Testis (tissue), 3 donors: ENCODE results near the gene CDH13. TPM values are rescaled to one million over a fixed set of nuclear protein-coding genes. Genes with fewer than 3 reads are reported as not detected.

ENCODE experiments used
- DNase-seq: peaks from one replicate; pipeline ENCODE4 v3.0.0-alpha.2; 2019
- H3K27ac ChIP-seq, 2 donors: fragments of 200-600 bp; sonication (generic); one replicate each; pipeline ENCODE4 v1.5.1; 2019
- H3K27me3 ChIP-seq: fragments of 200-600 bp; sonication (generic); one replicate; pipeline ENCODE4 v1.5.1; 2019
- H3K36me3 ChIP-seq: fragments of 200-600 bp; sonication (generic); one replicate; pipeline ENCODE4 v1.5.1; 2017; ENCODE audit warnings: low read depth; ENCODE audit errors: missing control alignments
- H3K4me1 ChIP-seq: fragments of 200-600 bp; sonication (generic); one replicate; pipeline ENCODE4 v1.5.1; 2019
- H3K4me3 ChIP-seq, 2 donors: fragments of 200-600 bp; sonication (generic); one replicate each; pipeline ENCODE4 v1.5.1; 2017 to 2019
- H3K9me3 ChIP-seq: fragments of 200-600 bp; sonication (generic); one replicate; pipeline ENCODE4 v1.5.1; 2017
- CTCF ChIP-seq, 3 experiments: fragments of 450-650 bp in 2 of 3; fragments of 200-600 bp in 1 of 3; sonication (generic) in 1 of 3; IDR thresholded peaks; one replicate each; pipeline ENCODE4 v1.5.1; 2016 to 2019; ENCODE audit warnings: antibody characterized with exemption in 3 of 3, mild to moderate bottlenecking in 2 of 3, moderate library complexity in 1 of 3
- POLR2A ChIP-seq: fragments of 450-650 bp; IDR thresholded peaks from one replicate; pipeline ENCODE4 v1.6.1; 2017; ENCODE audit warnings: antibody characterized with exemption, mild to moderate bottlenecking, moderate library complexity
- WGBS, 2 donors: methylation state at CpG; one replicate each; pipeline ENCODE4 v1.1.5; 2018; 5-methylcytosine and 5-hydroxymethylcytosine counted together
- intact Hi-C: fragments of 100-400 bp; cut with DNase I; formaldehyde crosslinking; loops from one replicate; pipeline ENCODE4 v1.15.1; 2023; ENCODE audit warnings: low total_unique reads
- polyA plus RNA-seq: library from polyadenylated mRNA; stranded (reverse); fragments of 350-450 nt; fragmentation: Illumina TruSeq; extraction: RNeasy Lipid Tissue Mini Kit (QIAGEN cat#74804); gene quantifications from one replicate; pipeline ENCODE4 v1.2.3, GENCODE V29; 2014; ENCODE audit warnings: low read depth, low replicate concordance; ENCODE audit not compliant: insufficient read depth
- total RNA-seq, 2 donors: library from RNA; depleted of rRNA; stranded (reverse); fragments of >200 nt; gene quantifications; one replicate each; pipeline ENCODE4 v1.2.3, GENCODE V29; 2016

CDH13 gene
- total and polyA plus RNA-seq, 3 donors from 2014 or later: 1.2 to 11.1 (median 2.0) TPM

GRCh38 chr16:82891918-82892317 is 265.1 kb downstream of the CDH13 start:
- no peaks in the 10 kb centered on the region for H3K4me1 ChIP-seq
- no peak for DNase-seq
- no peaks in the 10 kb centered on the region for H3K9me3 ChIP-seq
- no peak overlapping the region for H3K4me3 ChIP-seq
- H3K27me3 ChIP-seq: no peaks in the 10 kb centered on the region
- intact Hi-C loops: no loop called here
- H3K36me3 ChIP-seq: no peaks in the 10 kb centered on the region
- TF ChIP-seq POLR2A (no peak), CTCF (IDR thresholded peaks at IDR 0.05) (no peak)
- 76 to 79% methylated on average over 3 of the region's 3 CpGs for WGBS, 2 donors
- no peak overlapping the region for H3K27ac ChIP-seq

- Histone ChIP-seq H3K4me1 (no peaks in the 10 kb centered on the region), H3K27ac (no peak overlapping the region), H3K4me3 (no peak overlapping the region), H3K27me3 (no peaks in the 10 kb centered on the region), H3K36me3 (no peaks in the 10 kb centered on the region), H3K9me3 (no peaks in the 10 kb centered on the region)
- WGBS, 2 donors: 88 to 93% methylated on average over 2 of the region's 2 CpGs
- DNase-seq: no peak
- intact Hi-C loops: no loop called here
- TF ChIP-seq POLR2A: no peak
- TF ChIP-seq CTCF (IDR thresholded peaks at IDR 0.05): no peak
Observed at GRCh38 chr16:82892324-82892723, 265.6 kb downstream of the CDH13 start.

GRCh38 chr16:82895843-82896242 is 269.1 kb downstream of the CDH13 start:
- no peaks in the 10 kb centered on the region for H3K9me3 ChIP-seq
- DNase-seq: no peak
- WGBS, 2 donors: 60 to 66% methylated on average over 4 of the region's 4 CpGs
- H3K4me1 ChIP-seq: no peaks in the 10 kb centered on the region
- no peak for TF ChIP-seq POLR2A
- TF ChIP-seq CTCF (IDR thresholded peaks at IDR 0.05): no peak
- H3K27me3 ChIP-seq: no peaks in the 10 kb centered on the region
- no peak overlapping the region for H3K4me3 ChIP-seq
- H3K27ac ChIP-seq: no peak overlapping the region
- intact Hi-C loops: no loop called here
- no peaks in the 10 kb centered on the region for H3K36me3 ChIP-seq

- no peak overlapping the region for H3K27ac ChIP-seq
- 92 to 94% methylated on average over 2 of the region's 2 CpGs for WGBS, 2 donors
- intact Hi-C loops: no loop called here
- no peak overlapping the region for H3K4me3 ChIP-seq
- TF ChIP-seq POLR2A: no peak
- TF ChIP-seq CTCF (IDR thresholded peaks at IDR 0.05): no peak
- no peaks in the 10 kb centered on the region for H3K4me1 ChIP-seq
- DNase-seq: no peak
- H3K9me3 ChIP-seq: no peaks in the 10 kb centered on the region
- no peaks in the 10 kb centered on the region for H3K36me3 ChIP-seq
- no peaks in the 10 kb centered on the region for H3K27me3 ChIP-seq
Observed at GRCh38 chr16:82899006-82899405, 272.2 kb downstream of the CDH13 start.

GRCh38 chr16:82899731-82900450 is 273.1 kb downstream of the CDH13 start:
- Histone ChIP-seq H3K27ac (no peak overlapping the region), H3K4me1 (no peaks in the 10 kb centered on the region), H3K27me3 (no peaks in the 10 kb centered on the region), H3K4me3 (no peak overlapping the region), H3K9me3 (no peaks in the 10 kb centered on the region), H3K36me3 (no peaks in the 10 kb centered on the region)
- intact Hi-C loops: no loop called here
- DNase-seq: no peak
- TF ChIP-seq CTCF (IDR thresholded peaks at IDR 0.05) (no peak), POLR2A (no peak)
- WGBS, 2 donors: 89% methylated on average over 4 of the region's 4 CpGs
